ENCODE measurements around the gene PARN.

- no peak for TF ChIP-seq POLR2A (IDR thresholded peaks at IDR 0.05; ENCODE audit: extremely low read depth, insufficient read length)
- TF ChIP-seq, protein P1, sequence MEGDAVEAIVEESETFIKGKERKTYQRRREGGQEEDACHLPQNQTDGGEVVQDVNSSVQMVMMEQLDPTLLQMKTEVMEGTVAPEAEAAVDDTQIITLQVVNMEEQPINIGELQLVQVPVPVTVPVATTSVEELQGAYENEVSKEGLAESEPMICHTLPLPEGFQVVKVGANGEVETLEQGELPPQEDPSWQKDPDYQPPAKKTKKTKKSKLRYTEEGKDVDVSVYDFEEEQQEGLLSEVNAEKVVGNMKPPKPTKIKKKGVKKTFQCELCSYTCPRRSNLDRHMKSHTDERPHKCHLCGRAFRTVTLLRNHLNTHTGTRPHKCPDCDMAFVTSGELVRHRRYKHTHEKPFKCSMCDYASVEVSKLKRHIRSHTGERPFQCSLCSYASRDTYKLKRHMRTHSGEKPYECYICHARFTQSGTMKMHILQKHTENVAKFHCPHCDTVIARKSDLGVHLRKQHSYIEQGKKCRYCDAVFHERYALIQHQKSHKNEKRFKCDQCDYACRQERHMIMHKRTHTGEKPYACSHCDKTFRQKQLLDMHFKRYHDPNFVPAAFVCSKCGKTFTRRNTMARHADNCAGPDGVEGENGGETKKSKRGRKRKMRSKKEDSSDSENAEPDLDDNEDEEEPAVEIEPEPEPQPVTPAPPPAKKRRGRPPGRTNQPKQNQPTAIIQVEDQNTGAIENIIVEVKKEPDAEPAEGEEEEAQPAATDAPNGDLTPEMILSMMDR (IDR thresholded peaks at IDR 0.05; ENCODE audit: low read depth, low read length): no peak
Measured at GRCh38 chr16:14494396-14494966, 135.6 kb downstream of the PARN start.
